GM12891 (cell line): ENCODE results near the gene KDM2B.
"Not testable (repeated sequence)": the region's sequence is repeated elsewhere in the genome, so short reads cannot be mapped to it uniquely, and the experiment has no call there.

Source experiments
- DNase-seq: peaks from one replicate; pipeline ENCODE4 v3.0.0; 2011; ENCODE audit warnings: low spot score; ENCODE audit not compliant: insufficient read length
- FAIRE-seq: peaks from 2 replicates; lab custom pipeline; 2011; peaks lifted over from hg19 to GRCh38; lab: Jason Lieb, UNC
- PAX5 ChIP-seq: IDR thresholded peaks from 2 replicates; pipeline ENCODE4 v1.6.1; 2011; ENCODE audit warnings: low read length, moderate library complexity, mild to moderate bottlenecking; ENCODE audit not compliant: insufficient read depth, severe bottlenecking
- POLR2A ChIP-seq: IDR thresholded peaks from 2 replicates; pipeline ENCODE4 v1.6.1; 2011; ENCODE audit warnings: low read depth, low read length, control low read depth
- POLR2AphosphoS5 ChIP-seq: IDR thresholded peaks from 2 replicates; pipeline ENCODE4 v1.6.1; 2011; ENCODE audit warnings: low read depth, low read length, control low read depth
- POU2F2 ChIP-seq: IDR thresholded peaks from 2 replicates; pipeline ENCODE4 v1.6.1; 2011; ENCODE audit warnings: low read depth, mild to moderate bottlenecking, control low read depth, low read length, moderate library complexity
- SPI1 ChIP-seq: IDR thresholded peaks from 2 replicates; pipeline ENCODE4 v1.6.1; 2011; ENCODE audit warnings: low read depth, low read length, control low read depth
- TAF1 ChIP-seq: IDR thresholded peaks from 2 replicates; pipeline ENCODE4 v1.6.1; 2011; ENCODE audit warnings: low read depth, low read length, control low read depth

Gene KDM2B

GRCh38 chr12:121397521-121397920 lies 183.3 kb downstream of the KDM2B start:
- TF ChIP-seq POLR2A = no peak
- no peak for TF ChIP-seq PAX5
- no peak for TF ChIP-seq POLR2AphosphoS5
- TF ChIP-seq SPI1 = no peak
- no peak for TF ChIP-seq TAF1
- no peak for TF ChIP-seq POU2F2
- FAIRE-seq = no peak
- no peak for DNase-seq

DNA sequence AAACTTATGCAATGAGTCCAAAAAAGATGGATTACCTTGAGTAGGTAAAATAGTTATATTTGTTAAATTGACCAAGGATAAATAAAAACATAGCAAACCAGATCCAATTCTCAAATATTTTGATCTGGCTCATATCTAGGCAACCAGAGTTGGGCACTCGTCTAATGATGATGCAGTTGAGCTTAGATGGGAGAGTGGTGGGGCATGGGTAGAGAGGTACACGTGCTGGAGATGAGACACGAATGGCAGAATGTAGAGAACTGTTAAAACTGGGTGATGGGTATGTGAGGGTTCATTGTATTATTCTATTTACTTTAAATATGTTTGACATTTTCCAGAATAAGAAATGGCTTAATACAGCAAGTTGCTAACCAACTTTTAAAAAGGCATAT lies 188.5 kb downstream of the KDM2B start:
- DNase-seq (no peak), FAIRE-seq (no peak)
- no peak for TF ChIP-seq POU2F2
- TF ChIP-seq POLR2AphosphoS5 = no peak

GRCh38 chr12:121391619-121392324 lies 189.1 kb downstream of the KDM2B start:
- FAIRE-seq (no peak), DNase-seq (peak; percentile 14)
- TF ChIP-seq POU2F2 = no peak
- TF ChIP-seq TAF1 = no peak
- TF ChIP-seq POLR2A = no peak
- TF ChIP-seq SPI1 = no peak
- TF ChIP-seq POLR2AphosphoS5 = no peak
- TF ChIP-seq PAX5 = no peak

- DNase-seq (no peak), FAIRE-seq (no peak)
- TF ChIP-seq PAX5 (no peak), SPI1 (no peak), POU2F2 (no peak), POLR2A (no peak), POLR2AphosphoS5 (no peak), TAF1 (no peak)
Measured at GRCh38 chr12:121390856-121391255, 190.0 kb downstream of the KDM2B start.

DNA sequence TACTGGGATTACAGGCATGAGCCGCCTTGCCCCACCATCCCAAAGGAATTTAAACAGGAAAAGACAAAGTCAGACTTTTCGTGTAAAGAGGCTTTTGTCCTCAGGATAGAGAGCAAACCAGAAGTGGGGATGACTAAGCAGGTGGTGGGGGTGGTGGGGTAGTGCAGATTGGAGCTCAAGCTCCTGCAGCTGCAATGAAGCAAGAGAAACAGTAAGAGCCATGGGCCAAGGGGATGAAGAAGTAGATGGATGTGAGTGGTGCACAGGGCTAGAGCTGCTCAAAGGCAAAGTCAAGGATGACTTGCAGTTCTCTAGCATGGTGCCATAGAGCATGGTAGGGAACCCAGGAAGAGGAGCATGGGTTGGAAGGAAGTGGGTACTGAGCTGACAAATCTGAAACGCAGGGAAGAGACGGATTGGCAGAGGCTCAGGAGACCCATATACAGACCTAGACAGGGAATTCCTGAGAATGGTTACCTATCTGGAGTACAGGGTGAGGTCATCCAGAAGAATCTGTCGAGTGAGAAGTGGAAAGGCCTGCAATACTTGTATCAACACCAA lies 192.3 kb downstream of the KDM2B start:
- no peak for FAIRE-seq
- no peak for DNase-seq
- TF ChIP-seq PAX5 (no peak), SPI1 (no peak), POU2F2 (no peak), TAF1 (no peak), POLR2AphosphoS5 (no peak), POLR2A (no peak)

- not testable (repeated sequence) for DNase-seq, FAIRE-seq
Measured at GRCh38 chr12:121384891-121385290, 195.9 kb downstream of the KDM2B start.

GRCh38 chr12:121383601-121384021 lies 197.2 kb downstream of the KDM2B start:
- no peak for FAIRE-seq
- TF ChIP-seq PAX5 (no peak), SPI1 (no peak), TAF1 (no peak), POLR2A (no peak), POU2F2 (no peak), POLR2AphosphoS5 (no peak)
- no peak for DNase-seq

DNA sequence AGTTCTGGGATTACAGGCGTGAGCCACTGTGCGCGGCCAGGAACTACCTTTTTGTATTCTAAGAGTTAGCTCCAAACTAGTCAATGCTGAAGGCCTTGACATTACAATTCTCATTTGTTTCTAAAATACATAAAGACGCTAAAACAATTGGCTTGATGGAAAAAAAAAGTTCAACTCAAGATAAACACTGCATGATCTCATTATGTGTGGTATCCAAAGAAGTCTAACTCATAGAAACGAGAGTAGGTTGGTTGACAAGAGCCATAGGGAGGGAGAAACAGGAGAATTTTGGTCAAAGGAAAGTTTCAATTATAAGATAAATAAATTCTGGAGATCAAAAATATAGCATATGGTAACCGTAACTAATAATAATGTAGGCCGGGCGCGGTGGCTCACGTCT lies 200.9 kb downstream of the KDM2B start:
- no peak for DNase-seq
- FAIRE-seq = no peak
- TF ChIP-seq SPI1 = no peak
- no peak for TF ChIP-seq POLR2A
- TF ChIP-seq PAX5 = no peak
- no peak for TF ChIP-seq POLR2AphosphoS5
- TF ChIP-seq TAF1 = no peak
- no peak for TF ChIP-seq POU2F2
